Suprapubic skin (tissue), 4 donors: ENCODE data around the gene ADAMTS2. TPM values are rescaled to one million over a fixed set of nuclear protein-coding genes. Genes with fewer than 3 reads are reported as not detected.
A peak's percentile ranks its signal among the peaks of the same experiment; 100 is the strongest.

Experiments
- DNase-seq, 2 donors: peaks; one replicate each; pipeline ENCODE4 v3.0.0-alpha.2; 2019; ENCODE audit warnings: low spot score in 2 of 2
- H3K27ac ChIP-seq: fragments of 200-600 bp; sonication (generic); one replicate; pipeline ENCODE4 v1.5.1; 2019
- H3K27me3 ChIP-seq: fragments of 200-600 bp; sonication (generic); one replicate; pipeline ENCODE4 v1.5.1; 2019
- H3K36me3 ChIP-seq: fragments of 200-600 bp; sonication (generic); one replicate; pipeline ENCODE4 v1.5.1; 2019
- H3K4me1 ChIP-seq: fragments of 200-600 bp; sonication (generic); one replicate; pipeline ENCODE4 v1.5.1; 2019
- H3K4me3 ChIP-seq: fragments of 200-600 bp; sonication (generic); one replicate; pipeline ENCODE4 v1.5.1; 2019; ENCODE audit warnings: mild to moderate bottlenecking
- H3K9me3 ChIP-seq: fragments of 200-600 bp; sonication (generic); one replicate; pipeline ENCODE4 v1.5.1; 2019
- EP300 ChIP-seq: sonication (generic); formaldehyde crosslinking; IDR thresholded peaks from one replicate; pipeline ENCODE4 v1.6.1; 2017; ENCODE audit warnings: antibody characterized with exemption
- POLR2A ChIP-seq, 2 donors: fragments of 450-650 bp; IDR thresholded peaks; one replicate each; pipeline ENCODE4 v1.6.1; 2017; ENCODE audit warnings: antibody characterized with exemption in 2 of 2, mild to moderate bottlenecking in 2 of 2, moderate library complexity in 2 of 2
- POLR2AphosphoS5 ChIP-seq, 3 donors: sonication (generic); formaldehyde crosslinking; IDR thresholded peaks; one replicate each; pipeline ENCODE4 v1.6.1; 2017; ENCODE audit warnings: antibody characterized with exemption in 3 of 3
- WGBS: methylation state at CpG from one replicate; pipeline ENCODE4 v1.1.5; 2018; 5-methylcytosine and 5-hydroxymethylcytosine counted together
- total RNA-seq, 4 donors: library from RNA; depleted of rRNA; stranded (reverse); fragments of >200 nt; gene quantifications; one replicate each; pipeline ENCODE4 v1.1.0, GENCODE V29; 2016
- TF ChIP-seq, protein P1 (sequence below), 2 donors: fragments of 200-600 bp in 1 of 2; fragments of 450-650 bp in 1 of 2; sonication (generic) in 1 of 2; IDR thresholded peaks; one replicate each; pipeline ENCODE4 v1.5.1; 2016 to 2019; ENCODE audit warnings: antibody characterized with exemption in 2 of 2, mild to moderate bottlenecking in 1 of 2, moderate library complexity in 1 of 2

ADAMTS2 gene
- total RNA-seq, 4 donors from 2014 or later, result 3.1 to 5.5 (median 4.3) TPM

GRCh38 chr5:179254638-179255271 is 90.5 kb downstream of the ADAMTS2 start:
- peak in 1 of 2 donors; percentile 5 for DNase-seq
- WGBS, result 91% methylated on average over 5 of the region's 5 CpGs

GRCh38 chr5:179253730-179254129 is 91.5 kb downstream of the ADAMTS2 start:
- TF ChIP-seq, protein P1, sequence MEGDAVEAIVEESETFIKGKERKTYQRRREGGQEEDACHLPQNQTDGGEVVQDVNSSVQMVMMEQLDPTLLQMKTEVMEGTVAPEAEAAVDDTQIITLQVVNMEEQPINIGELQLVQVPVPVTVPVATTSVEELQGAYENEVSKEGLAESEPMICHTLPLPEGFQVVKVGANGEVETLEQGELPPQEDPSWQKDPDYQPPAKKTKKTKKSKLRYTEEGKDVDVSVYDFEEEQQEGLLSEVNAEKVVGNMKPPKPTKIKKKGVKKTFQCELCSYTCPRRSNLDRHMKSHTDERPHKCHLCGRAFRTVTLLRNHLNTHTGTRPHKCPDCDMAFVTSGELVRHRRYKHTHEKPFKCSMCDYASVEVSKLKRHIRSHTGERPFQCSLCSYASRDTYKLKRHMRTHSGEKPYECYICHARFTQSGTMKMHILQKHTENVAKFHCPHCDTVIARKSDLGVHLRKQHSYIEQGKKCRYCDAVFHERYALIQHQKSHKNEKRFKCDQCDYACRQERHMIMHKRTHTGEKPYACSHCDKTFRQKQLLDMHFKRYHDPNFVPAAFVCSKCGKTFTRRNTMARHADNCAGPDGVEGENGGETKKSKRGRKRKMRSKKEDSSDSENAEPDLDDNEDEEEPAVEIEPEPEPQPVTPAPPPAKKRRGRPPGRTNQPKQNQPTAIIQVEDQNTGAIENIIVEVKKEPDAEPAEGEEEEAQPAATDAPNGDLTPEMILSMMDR (IDR thresholded peaks at IDR 0.05), result no peak
- no peak for TF ChIP-seq EP300
- no peak for TF ChIP-seq POLR2A (IDR thresholded peaks at IDR 0.05)
- no peak for TF ChIP-seq POLR2AphosphoS5 (IDR thresholded peaks at IDR 0.05)
- H3K4me3 ChIP-seq, result no peak overlapping the region
- WGBS, result 88% methylated on average over 4 of the region's 5 CpGs
- no peaks in the 10 kb centered on the region for H3K36me3 ChIP-seq
- DNase-seq, result peak; percentile 46 to 63
- H3K9me3 ChIP-seq, result no peaks in the 10 kb centered on the region
- H3K27ac ChIP-seq, result no peak overlapping the region
- H3K27me3 ChIP-seq, result no peaks in the 10 kb centered on the region
- peaks cover 13% of the 10 kb centered on the region for H3K4me1 ChIP-seq

More at GRCh38 chr5:179254638-179255271, 90.5 kb downstream of the ADAMTS2 start:
- no peak overlapping the region for H3K4me3 ChIP-seq
- no peaks in the 10 kb centered on the region for H3K27me3 ChIP-seq
- H3K36me3 ChIP-seq, result no peaks in the 10 kb centered on the region
- H3K27ac ChIP-seq, result no peak overlapping the region
- peaks cover 13% of the 10 kb centered on the region for H3K4me1 ChIP-seq
- no peaks in the 10 kb centered on the region for H3K9me3 ChIP-seq
- TF ChIP-seq, protein P1 (IDR thresholded peaks at IDR 0.05), result no peak
- TF ChIP-seq POLR2A (IDR thresholded peaks at IDR 0.05), result no peak
- TF ChIP-seq POLR2AphosphoS5 (IDR thresholded peaks at IDR 0.05), result no peak
- TF ChIP-seq EP300, result no peak

GRCh38 chr5:179251276-179251969 is 93.8 kb downstream of the ADAMTS2 start:
- 79% methylated on average over 8 of the region's 8 CpGs for WGBS
- DNase-seq, result peak; percentile 36 to 59
- Histone ChIP-seq H3K4me3 (no peak overlapping the region), H3K36me3 (no peaks in the 10 kb centered on the region), H3K9me3 (no peaks in the 10 kb centered on the region), H3K27me3 (no peaks in the 10 kb centered on the region), H3K27ac (no peak overlapping the region), H3K4me1 (peaks cover under 1% of the 10 kb centered on the region)
- TF ChIP-seq, protein P1 (IDR thresholded peaks at IDR 0.05), result no peak
- TF ChIP-seq POLR2A (IDR thresholded peaks at IDR 0.05) (no peak), EP300 (no peak), POLR2AphosphoS5 (IDR thresholded peaks at IDR 0.05) (no peak)

DNA sequence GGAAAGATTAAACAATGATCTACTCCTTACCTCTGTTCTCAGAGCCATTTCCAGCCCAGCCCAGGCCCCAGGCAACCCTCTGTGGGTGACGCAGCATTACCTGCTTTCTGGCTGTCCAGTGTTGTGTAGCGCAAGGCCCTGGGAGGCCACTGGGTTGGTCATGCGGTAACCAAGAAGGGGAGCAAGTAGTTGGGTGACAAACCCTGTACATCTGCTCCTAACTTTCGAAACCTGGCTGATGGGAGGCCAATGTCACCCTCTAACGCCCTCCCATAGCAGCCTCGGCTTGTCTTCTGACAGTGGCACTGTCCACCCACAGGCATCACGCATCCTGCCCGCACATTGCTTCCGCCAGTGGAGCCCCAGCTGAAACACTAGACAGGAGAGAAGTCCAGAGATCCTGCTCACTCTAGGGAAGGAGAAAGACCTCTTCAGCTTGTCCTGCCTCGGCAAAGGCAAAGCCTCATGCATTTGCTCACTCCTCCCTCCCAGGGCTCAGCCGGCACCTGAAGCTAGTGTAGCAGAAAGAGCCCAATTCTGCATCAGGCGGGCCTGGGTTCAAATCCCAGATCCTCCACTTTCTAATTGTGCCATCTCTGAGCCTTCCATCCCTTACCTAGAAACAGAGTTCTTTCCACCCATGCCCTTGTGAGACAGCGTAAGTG is 94.6 kb downstream of the ADAMTS2 start:
- Histone ChIP-seq H3K4me3 (no peak overlapping the region), H3K27me3 (no peaks in the 10 kb centered on the region), H3K9me3 (no peaks in the 10 kb centered on the region), H3K27ac (no peak overlapping the region), H3K4me1 (no peaks in the 10 kb centered on the region), H3K36me3 (no peaks in the 10 kb centered on the region)
- DNase-seq, result peak; percentile 28 to 40
- WGBS, result 96% methylated on average over 13 of the region's 13 CpGs
- TF ChIP-seq POLR2AphosphoS5 (IDR thresholded peaks at IDR 0.05) (no peak), EP300 (no peak), POLR2A (IDR thresholded peaks at IDR 0.05) (no peak)
- TF ChIP-seq, protein P1 (IDR thresholded peaks at IDR 0.05), result no peak

DNA sequence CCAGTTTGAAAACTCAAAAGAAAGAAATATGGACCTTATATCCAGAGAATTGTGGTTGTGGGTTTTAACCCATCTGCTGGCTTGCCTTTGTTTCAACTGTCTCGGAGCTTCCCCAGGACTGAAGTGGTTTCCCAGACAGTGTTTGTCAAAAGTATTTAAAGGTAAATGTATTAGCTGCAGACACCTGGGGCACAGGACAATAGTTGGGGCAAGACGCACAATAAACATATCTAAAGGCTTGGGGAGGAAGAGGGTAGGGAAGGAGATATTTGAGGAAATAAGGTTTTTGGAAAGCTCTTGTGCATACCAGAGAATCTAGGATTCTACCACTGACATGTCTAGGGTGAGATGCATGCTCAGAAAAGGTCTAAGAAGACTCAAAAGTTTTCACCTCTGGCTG is 99.0 kb downstream of the ADAMTS2 start:
- H3K27ac ChIP-seq, result no peak overlapping the region
- no peaks in the 10 kb centered on the region for H3K27me3 ChIP-seq
- WGBS, result 94% methylated on average over 2 of the region's 2 CpGs
- DNase-seq, result no peak
- no peak overlapping the region for H3K4me3 ChIP-seq
- TF ChIP-seq, protein P1 (IDR thresholded peaks at IDR 0.05), result no peak
- TF ChIP-seq POLR2A (IDR thresholded peaks at IDR 0.05), result no peak
- no peak for TF ChIP-seq EP300
- no peak for TF ChIP-seq POLR2AphosphoS5 (IDR thresholded peaks at IDR 0.05)
- H3K4me1 ChIP-seq, result peaks cover 14% of the 10 kb centered on the region
- no peaks in the 10 kb centered on the region for H3K9me3 ChIP-seq
- H3K36me3 ChIP-seq, result no peaks in the 10 kb centered on the region
